Measurements from ENCODE around the gene VPS13A.

Gene VPS13A

DNA sequence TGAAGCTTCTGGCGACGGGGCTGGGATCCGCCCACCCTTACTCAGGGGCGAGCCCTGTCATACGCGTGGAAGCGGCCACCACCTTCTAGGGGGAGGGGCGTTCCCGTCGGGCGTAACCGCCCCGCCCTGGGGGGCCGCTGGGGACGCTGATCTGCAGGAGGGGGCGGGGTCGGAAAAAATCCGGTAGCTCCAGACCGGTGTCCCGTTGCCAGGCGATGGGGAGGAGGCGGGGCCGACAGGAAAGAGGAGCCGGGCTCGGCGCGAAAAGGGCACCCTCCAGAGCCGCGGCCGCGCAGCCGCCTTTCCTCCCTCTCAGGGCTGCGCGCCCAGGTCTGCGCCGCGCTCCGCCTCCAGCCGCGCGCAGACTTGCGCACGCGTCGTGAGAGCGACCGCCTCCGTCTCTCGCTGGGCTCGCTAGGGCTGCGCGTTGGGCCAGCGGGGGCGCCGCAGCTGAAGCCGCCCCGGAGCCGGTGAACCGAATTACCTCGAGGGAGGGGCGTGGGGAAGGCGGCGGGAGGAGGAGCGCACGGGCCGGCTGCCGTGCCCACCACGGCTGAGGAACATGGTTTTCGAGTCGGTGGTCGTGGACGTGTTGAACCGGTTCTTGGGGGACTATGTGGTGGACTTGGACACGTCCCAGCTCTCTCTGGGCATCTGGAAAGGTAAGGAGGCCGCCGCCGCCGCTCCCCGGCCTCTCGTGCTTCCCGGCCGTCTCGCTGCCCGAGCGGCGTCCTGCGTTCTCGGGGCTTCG is at the start of gene VPS13A:
TSS of gene VPS13A (plus strand) at position 392 of the 751 bp plus-strand sequence. CDS start at position 563, 171 bp downstream.
- DNase-seq = peak; percentile 99

DNA sequence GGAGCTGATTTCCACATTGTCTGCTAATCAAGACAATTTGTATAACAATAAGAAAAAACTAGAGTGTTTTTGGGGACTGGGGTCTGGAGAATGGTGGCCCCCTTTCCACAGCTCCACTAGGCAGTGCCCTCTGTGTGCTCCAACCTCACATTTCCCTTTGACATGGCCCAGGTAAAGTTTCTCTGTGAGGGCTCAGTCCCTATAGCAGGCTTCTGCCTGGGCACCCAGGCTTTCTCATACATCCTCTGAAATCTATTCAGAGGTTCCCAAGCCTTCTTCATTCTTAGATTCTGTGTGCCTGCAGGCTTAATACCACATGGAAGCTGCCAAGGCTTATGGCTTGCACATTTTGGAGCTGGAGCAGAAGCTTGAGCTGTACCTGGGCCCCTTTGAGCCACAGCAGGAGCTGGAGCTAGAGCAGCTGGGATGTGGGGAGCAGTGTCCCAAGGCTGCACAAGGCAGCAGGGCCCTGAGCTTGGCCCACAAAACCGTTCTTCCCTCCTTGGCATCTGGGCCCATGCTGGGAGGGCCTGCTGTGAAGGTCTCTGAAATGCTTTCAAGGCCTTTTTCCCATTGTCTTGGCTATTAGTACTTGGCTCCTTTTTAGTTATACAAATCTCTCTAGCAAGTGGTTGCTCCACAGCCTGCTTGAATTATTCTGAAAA is 49.1 kb upstream of the VPS13A start:
- DNase-seq = no peak

DNA sequence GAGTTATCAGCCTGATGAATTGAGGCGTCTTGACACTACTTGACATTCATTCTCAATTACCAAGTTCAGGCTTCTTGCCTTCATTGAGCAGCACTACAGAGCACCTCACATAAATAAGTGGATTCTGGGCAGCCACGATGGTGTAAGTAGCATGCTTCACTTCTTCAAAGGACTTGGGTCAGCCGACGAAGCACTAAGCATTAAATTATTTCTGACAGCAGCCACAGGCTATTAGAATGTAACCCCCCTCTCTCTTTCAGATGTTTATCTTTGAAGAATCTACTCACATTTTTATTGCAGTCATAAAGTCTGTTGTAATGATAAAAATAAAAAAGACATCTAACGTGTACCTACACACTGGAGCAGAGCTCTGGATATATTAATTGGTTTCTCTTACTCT is 45.9 kb upstream of the VPS13A start:
- DNase-seq = no peak

DNA sequence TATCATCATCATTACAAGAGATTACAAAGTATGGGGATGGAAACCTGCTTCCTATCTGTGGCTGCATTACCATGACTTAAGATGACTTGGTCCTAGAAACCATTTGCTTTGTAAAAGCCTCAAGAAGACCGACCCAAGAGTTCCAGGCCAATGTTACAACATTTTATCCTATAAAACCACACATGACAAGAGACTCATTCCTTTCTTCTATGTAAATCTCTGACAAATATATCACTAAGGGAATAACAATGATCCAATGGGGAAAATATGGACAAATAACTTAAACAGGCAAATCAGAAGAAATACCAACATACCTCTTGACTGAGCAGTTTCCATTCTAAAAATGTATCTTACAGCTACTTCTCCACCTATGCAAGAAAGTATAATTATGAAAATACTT is 44.3 kb upstream of the VPS13A start:
- DNase-seq = no peak

DNA sequence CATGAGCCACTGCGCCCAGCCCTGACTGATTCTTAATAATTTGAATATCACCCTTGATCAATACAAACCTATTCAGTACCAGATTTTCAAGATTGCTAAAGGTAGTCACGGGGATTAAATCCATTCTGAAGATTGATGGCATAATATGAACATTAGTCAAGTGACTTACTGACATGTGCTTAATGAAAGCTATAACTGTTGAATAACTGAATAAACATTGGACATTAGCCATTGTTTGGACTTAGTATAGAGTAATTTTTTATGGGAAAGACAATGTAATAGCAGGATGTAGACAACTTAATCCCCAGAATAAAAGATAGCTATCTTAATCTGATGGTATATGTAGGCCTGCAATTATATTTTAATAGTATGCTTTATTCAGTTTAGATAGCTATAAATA is 35.0 kb upstream of the VPS13A start:
- no peak for DNase-seq

DNA sequence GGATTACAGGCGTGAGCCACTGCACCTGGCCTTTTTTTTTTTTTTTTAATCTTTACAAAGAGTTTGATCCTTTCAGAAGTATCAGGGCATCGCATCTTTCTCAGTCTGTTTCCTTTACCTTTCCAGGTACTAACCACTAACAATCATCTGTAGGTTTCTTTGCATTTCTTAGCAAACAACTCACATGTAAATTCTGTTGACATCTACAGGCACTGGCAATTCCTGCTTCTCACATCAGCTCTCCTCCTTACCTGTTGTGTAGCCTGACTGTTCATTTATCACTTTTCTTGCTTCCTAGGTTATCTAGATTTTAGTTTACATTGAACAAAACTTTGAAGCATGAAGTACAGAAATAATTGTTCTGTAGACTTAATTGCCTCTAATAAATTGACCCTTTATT is 27.5 kb upstream of the VPS13A start:
- DNase-seq = no peak

DNA sequence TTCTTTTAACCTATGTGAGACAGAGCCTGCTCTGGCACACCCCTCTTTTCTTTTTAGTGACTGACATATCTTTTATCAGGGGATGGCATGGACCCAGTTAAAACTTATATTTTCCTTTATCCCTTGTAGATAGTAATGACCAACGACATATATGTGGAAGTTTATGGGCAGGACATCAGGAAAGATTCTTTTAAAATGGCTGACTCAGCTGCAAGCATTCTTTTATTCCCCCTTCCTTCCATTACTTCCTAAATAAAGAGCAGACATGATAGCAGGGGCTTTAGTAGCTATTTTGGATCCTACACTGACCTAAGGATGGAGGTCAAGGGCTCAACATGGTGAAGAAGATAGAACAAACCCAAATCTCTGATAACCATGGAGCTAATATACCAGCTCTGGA is 25.0 kb upstream of the VPS13A start:
- no peak for DNase-seq

DNA sequence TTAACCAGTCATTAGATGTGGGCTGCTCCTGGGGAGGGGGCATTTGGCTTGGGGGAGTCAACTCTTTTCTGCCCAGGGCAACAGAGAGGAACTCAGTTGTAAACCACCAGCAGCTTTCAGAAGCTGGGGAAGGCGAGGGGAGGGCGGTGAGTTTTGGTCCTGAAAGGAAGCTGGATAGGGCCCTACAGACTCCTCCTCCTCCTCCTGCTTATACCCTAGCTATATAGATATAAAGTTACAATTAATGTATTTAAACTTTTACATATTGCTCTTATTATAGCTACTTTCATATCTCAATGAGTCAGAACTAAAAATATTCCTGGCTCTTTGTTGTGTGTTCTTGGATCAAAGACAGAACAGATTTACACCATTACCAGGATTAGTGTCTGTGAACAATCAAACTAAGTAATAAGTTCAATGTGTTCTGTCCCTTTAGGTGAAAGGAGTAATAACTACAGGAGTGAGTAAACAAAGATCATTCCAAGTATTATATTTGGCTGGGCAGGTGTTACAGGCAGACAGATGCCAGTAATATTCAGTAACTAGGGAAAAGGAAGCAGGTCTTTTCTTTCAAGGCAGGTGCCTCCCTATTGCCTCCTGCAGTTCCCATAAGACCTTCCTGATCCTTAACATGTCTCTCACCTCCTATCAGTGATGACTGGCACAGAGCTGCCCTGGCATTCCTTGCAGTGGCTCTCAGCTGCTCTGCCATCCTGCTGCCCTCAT is 20.5 kb upstream of the VPS13A start:
- DNase-seq = no peak

DNA sequence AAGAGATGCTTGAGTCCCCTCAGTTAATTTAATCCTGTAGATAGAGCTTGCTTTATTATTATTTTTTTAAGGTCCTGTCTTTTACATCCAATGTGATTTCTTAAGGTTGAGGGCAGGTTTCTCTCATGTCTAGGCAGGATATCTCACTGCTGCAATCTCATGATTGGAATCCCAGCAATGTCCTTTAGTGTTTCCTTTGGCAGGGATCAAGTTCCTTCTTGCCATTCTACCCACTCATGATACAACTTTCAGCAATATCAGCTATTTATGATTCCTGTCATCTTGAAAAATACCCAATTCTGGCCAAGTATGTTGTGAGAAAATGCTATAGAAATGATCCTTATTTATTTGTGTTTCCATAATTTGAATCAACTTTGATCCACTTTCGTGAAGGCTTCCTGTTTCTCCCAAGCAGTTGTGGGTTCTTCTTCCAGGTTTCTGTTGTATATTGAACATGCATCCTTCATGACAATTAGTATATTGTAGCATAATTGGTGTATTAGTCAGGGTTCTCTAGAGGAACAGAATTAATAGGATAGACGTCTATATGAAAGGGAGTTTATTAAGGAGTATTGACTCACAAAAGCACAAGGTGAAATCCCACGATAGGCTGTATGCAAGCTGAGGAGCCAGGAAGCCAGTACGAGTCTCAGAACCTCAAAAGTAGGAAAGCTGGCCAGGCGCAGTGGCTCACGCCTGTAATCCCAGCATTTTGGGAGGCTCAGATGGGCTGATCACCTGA is 18.4 kb upstream of the VPS13A start:
- no peak for DNase-seq

DNA sequence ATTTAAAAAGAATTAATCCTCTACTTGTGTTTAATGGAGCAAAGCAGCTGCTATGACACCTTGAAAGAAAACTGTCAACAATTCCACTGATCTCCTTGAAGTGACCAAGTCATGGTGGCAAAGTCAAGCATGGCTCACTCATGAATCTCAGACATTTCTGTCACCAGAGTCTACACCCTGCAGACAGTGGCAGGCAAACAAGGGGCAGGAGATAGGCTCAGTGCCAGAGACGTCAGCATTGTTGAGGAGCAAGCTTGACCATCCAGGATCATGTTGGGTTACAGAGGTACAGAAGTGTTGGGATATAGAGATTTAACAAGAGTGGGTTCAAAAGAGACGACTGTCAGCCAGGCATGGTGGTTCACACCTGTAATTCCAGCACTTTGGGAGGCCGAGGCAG is 16.1 kb upstream of the VPS13A start:
- DNase-seq = no peak

DNA sequence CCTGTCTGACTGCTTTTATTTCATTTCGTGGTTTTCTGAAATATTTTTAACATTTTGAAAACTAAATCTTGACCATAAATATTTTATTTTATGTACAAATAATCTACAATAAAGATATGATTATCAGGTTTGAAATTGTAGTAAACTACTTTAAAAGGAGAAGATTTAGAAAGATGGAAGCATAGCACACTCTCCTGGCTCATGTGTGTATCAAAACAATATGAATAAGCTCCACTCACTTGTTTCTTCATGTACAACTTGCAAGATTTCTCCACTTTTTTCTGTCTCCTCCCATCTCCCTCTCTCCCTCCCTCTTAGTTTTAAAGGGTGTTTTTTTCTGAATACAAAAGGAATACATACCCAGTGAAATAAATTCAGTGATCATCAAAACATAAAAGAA is 15.4 kb upstream of the VPS13A start:
- DNase-seq = no peak

DNA sequence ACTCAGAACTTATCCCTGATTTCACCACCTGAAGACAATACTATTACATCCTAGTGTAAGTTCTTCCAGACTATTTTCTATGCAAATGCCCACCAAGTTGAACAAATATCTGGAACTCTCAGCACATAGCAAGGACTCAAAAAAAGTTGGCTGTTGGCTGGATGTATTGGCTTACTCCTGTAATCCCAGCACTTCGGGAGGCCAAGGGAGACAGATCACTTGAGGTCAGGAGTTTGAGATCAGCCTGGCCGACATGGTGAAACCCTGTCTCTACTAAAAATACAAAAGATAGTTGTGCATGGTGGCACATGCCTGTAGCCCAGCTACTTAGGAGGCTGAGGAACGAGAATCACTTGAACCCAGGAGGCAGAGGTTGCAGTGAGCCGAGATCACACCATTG is 15.0 kb upstream of the VPS13A start:
- no peak for DNase-seq

DNA sequence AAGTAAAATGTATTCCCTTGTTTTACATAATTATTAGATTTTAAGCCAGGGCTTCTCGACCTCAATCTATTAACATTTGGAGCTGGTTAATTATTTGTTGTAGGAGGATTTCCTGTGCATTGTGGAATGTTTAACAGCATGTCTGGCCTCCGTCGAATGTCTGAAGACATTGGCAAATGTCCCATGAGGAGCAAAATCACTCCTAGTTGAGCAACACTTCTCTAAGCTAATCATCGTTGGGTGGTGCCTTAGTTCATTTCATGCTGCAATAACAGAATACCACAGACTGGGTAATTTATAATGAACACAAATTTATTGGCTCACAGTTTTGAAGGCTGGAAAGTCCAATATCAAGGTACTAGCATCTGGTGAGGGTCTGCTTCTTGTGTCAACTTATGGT is 13.4 kb upstream of the VPS13A start:
- no peak for DNase-seq

DNA sequence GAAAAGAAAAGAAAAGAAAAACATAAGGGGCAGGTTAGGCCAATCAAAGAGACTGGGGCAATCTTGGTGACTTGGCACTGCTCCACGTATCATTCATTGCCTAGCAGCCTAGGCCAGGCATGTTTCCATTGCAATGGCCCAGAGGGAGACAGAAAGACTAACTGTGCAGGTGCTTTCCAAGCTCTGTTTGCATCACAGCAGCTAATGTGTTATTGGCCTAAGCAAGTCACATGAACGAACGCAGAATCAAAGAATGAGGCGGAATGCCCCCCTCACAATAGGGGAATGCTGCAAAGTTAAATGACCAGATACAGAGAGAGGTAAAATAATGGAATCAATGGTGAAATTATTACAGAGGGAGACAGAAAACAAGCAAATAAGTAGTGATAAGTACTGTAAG is 11.1 kb upstream of the VPS13A start:
- no peak for DNase-seq

DNA sequence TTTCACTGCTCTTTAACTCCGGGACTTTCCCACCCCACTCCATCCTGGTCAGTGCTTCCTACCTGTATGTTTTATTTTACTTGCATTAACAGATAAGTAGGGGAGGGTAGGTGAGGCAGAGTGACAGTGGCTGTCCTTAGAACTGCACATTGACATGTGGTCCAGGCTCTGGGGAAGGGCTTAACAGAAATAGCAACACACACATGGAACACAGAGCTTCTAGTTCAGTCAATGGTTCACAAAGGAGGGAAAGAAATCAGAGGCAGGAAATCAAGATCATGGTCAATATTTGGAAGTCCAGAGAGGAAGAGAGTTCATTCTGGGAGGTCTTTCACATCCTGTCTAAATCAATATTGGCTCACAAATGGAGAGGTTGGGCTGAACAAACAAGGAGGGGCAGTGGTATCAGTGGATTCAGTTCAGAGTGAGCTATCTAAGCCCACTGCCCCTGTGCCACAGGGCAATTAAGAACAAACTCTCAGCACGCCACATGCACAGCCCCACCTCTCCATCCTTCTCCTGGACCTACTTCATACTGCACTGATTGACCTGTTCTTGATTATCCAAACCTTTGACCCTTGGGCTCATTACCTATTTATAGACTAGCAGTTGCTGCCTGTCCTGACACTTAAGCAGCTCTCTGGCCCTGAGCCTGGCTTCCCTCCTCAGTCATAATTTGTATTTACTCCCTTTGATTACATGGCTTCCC is 6.2 kb upstream of the VPS13A start:
- DNase-seq = no peak

DNA sequence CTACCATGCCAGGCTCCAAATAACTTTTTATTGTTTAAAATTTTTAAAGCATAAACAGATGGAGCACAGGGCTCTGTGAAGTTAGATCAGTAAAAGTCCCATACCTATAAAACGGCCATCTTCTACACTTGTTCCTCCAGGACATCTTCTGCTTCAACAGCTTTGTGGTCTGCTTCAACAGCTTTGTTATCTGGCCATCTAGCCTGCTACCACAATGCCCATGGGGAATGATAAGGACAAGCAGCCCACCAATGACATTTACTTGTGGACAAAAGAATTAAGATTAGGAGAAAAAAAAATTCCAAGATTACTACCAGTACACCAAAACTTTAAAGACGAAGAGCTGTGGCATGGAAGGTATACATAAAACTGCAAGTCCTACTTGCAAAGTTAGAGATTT is 2.2 kb upstream of the VPS13A start:
- no peak for DNase-seq

DNA sequence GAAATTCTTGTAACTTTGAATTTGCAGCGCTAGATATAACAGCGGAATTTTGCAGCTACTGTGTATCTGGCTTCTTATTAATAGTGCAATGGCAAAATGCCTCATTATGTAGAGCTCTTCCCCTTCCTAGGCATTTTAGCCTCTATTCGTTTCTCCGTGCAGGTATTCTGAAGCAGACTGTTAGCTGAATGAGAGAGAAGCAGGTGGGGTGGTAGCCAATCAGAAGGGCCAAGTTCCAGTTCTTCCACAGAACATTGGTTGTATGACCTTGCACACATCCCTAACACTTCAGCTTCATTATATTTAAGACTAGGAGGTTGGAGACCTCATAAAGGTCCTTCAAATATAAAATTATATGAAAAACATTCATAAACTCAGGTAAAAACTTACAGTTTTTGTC is 1.2 kb upstream of the VPS13A start:
- no peak for DNase-seq

DNA sequence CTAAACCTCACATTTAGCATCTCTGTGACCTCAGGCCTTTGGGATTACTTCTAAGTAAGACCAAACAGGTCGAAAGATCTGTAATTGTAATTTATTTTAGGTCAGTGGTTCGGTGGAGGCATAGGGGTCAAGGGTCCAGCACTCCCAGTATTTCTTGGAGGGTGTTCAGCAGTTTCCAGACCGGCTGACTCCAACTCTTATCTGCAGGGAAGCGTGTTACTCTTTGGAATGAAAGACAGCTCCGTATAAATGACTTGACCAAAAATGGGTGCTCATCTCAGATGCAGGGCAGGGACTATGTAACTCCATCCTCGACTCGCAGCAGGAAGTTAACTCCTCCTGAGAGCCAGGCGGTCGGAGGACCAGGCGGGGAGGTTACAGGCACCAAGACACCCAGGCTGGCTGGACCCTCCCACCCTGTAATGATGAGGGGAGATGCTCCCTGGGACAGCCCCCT is 620 bp upstream of the VPS13A start:
- DNase-seq = no peak

DNA sequence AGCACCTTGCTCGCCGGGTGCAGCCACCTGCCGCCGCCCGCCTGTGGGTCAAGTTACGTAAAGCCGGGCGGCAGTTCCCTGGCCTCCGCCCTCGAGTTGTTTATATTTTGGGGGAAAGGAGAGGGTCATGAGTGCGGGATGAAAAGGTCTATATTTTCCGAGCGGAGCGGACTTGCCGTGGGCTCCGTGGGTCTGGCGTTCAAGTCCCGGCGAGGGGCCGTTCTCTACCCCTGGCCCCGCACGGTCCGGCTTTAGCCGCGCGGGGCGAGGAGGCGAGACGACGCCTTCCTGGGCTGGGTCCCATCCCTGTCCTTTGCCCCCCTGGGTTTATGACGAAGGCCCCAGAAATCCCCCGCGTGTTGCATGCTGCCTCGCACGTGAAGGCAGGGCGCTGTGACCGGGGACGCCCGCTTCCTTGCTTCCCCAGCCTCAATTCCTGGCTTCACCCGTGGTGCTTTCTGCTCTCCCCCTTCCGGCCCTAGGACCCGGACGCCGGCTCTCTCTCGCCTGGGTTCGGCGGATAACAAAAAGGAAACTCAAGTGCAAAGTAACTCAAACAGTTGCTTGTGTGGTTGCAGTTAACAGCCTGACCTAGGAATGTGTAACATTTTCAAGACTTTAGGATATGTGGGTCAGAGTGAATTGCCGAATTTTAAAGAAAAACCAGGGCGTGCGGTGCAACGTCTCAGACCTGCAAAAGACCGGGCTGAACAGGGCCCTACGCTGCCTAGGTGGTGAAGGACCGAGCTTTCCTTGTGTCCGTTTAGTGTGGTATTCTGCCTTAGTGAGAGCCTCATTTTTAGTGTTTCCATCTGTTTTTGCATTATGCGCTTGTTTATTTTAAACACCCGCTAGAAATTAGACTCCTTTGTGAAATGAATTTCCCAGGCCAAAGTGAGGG is 810 bp downstream of the VPS13A start:
- peak; percentile 69 for DNase-seq

DNA sequence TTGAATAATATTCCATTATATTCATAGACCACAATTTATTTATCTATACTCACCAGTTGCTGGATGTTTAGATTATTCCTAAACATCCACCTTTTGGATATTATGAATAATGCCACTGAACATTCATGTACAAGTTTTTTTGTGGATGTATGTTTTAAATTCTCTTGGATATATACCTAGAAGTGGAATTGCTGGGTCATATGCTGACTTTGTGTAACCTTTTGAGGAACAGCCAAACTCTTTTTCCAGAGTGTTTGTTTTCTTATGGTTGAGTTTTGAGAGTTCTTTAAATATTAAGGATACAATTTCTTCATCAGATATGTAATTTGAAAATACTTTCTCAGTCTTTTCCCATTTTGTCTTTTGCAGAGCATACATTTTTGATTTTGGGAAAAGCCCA is 2.7 kb downstream of the VPS13A start:
- DNase-seq = no peak

DNA sequence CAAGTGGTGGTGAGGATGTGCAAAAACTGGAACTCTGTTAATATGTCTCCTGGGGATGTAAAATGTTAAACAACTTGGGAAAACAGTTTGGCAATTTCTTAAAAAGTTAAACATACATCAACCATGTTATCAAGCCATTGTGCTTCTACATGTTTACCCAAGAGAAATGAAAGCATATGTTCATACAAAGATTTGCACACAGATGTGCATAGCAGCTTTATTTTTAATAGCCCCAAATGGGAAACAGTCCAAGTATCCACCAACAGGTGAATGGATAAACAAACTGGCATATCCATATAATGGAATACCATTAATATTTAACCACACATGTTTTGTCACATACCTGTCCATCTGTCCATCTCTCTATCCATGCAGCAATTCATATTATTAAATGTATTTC is 6.2 kb downstream of the VPS13A start:
- DNase-seq = no peak

DNA sequence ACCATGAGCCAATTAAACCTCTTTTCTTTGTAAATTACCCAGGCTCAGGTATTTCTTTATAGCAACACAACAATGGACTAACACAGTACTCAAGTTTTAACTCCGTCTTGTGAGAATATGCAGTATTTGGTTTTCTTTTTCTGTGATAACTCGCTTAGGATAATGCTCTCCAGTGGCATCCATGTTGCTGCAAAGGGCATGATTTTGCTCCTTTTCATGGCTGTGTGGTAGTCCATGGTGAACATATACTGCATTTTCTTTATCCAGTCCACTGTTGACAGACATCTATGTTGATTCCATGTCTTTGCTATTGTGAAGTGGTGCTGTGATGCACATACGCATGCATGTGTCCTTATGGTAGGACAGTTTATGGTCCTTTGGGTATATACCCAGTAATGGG is 10.9 kb downstream of the VPS13A start:
- no peak for DNase-seq
